A673 (cell line): ENCODE measurements around the gene NIT2. TPM values are rescaled to one million over a fixed set of nuclear protein-coding genes. Genes with fewer than 3 reads are reported as not detected.

Source experiments
- BruUV-seq: library from RNA; stranded (reverse); fragments of 400-500 nt; replicated peaks from 2 replicates; lab custom pipeline; 2021; lab: Mats Ljungman, UMichigan
- CTCF ChIA-PET: fragments of 300-600 bp; sonication (Branson Sonifier 250); formaldehyde crosslinking; loops from one replicate; lab custom pipeline; 2022; ENCODE audit warnings: antibody characterized with exemption; lab: Charles Lee
- POLR2A ChIA-PET: fragments of 300-600 bp; sonication (Branson Sonifier 250); formaldehyde crosslinking; loops from one replicate; lab custom pipeline; 2022; ENCODE audit warnings: antibody characterized with exemption; ENCODE audit not compliant: low non-redundant PET; lab: Charles Lee
- DNase-seq: peaks from one replicate; pipeline ENCODE4 v3.0.0-alpha.2; 2015; ENCODE audit warnings: low spot score
- H3K27ac ChIP-seq: fragments of 200-600 bp; sonication (generic); 2 replicates; pipeline ENCODE4 v1.5.1; 2016; ENCODE audit warnings: mixed run types, low read depth, mild to moderate bottlenecking, mixed read lengths, antibody characterized with exemption, low read length; ENCODE audit not compliant: poor library complexity, severe bottlenecking
- H3K27me3 ChIP-seq: fragments of 200-600 bp; sonication (generic); replicated peaks from 2 replicates; pipeline ENCODE4 v1.6.1; 2017; ENCODE audit warnings: mixed run types, low read depth, mild to moderate bottlenecking, mixed read lengths, antibody characterized with exemption, low read length; ENCODE audit not compliant: insufficient read depth, poor library complexity
- H3K36me3 ChIP-seq: fragments of 200-600 bp; sonication (generic); 2 replicates; pipeline ENCODE4 v1.6.1; 2016; ENCODE audit warnings: mixed run types, mild to moderate bottlenecking, mixed read lengths, antibody characterized with exemption, low read length; ENCODE audit not compliant: insufficient read depth, poor library complexity, severe bottlenecking
- H3K4me1 ChIP-seq: fragments of 200-600 bp; sonication (generic); 2 replicates; pipeline ENCODE4 v1.6.1; 2017; ENCODE audit warnings: mixed run types, mild to moderate bottlenecking, mixed read lengths, antibody characterized with exemption, low read length; ENCODE audit not compliant: insufficient read depth, poor library complexity, severe bottlenecking
- H3K4me3 ChIP-seq: fragments of 200-600 bp; sonication (generic); 2 replicates; pipeline ENCODE4 v1.5.1; 2016; ENCODE audit warnings: low read depth, mixed run types, mild to moderate bottlenecking, mixed read lengths, low read length; ENCODE audit not compliant: poor library complexity, severe bottlenecking
- H3K9me3 ChIP-seq: fragments of 200-600 bp; sonication (generic); 2 replicates; pipeline ENCODE4 v1.6.1; 2016; ENCODE audit warnings: mixed run types, low read depth, mild to moderate bottlenecking, mixed read lengths, antibody characterized with exemption, low read length; ENCODE audit not compliant: poor library complexity, severe bottlenecking
- EZH2 ChIP-seq: fragments of 200-600 bp; sonication (generic); IDR thresholded peaks from 2 replicates; pipeline ENCODE4 v1.6.1; 2017; ENCODE audit warnings: borderline replicate concordance, low read depth, mild to moderate bottlenecking, mixed read lengths, antibody characterized with exemption, low read length; ENCODE audit not compliant: poor library complexity, severe bottlenecking
- intact Hi-C: fragments of 100-400 bp; cut with micrococcal nuclease; formaldehyde crosslinking; loops from one replicate; pipeline ENCODE4 v1.10.0; 2022; ENCODE audit not compliant: unreplicated experiment
- total RNA-seq: library from RNA; stranded (reverse); gene quantifications from 2 replicates; pipeline ENCODE4 v1.2.3, GENCODE V29; 2021
- TF ChIP-seq, protein P1 (sequence below): fragments of 300-800, 200-600 bp; sonication (generic); conservative IDR thresholded peaks from 2 replicates; pipeline ENCODE4 v1.5.1; 2017; ENCODE audit warnings: low read depth, mild to moderate bottlenecking, antibody characterized with exemption, low read length, moderate library complexity, mixed read lengths

The NIT2 gene
- total RNA-seq, 1 experiment from 2014 or later: 57.0 TPM

DNA sequence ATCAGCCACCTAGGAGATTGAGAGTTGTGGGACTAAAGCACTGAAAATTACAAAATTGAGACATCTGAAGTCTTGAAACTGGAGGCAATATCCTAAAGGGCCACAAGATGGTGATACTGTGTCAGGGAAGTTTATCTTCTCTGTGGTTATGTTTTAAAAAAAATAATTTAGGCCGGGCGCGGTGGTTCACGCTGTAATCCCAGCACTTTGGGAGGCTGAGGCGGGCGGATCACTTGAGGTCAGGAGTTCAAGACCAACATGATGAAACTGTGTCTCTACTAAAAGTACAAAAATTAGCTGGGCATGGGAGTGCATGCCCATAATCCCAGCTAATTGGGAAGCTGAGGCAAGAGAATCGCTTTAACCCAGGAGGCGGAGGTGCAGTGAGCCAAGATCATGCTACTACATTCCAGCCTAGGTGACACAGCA is 17.9 kb upstream of the NIT2 start:
- H3K27ac ChIP-seq: no peak overlapping the region
- POLR2A ChIA-PET: interaction anchor here (0.5 kb wide), 1 partner anchor 1257 kb away, joined by 13 read pairs; the partner anchor contains the start of gene PCNP
- H3K4me1 ChIP-seq: peaks cover 3% of the 10 kb centered on the region
- no peak for TF ChIP-seq EZH2
- TF ChIP-seq, protein P1, sequence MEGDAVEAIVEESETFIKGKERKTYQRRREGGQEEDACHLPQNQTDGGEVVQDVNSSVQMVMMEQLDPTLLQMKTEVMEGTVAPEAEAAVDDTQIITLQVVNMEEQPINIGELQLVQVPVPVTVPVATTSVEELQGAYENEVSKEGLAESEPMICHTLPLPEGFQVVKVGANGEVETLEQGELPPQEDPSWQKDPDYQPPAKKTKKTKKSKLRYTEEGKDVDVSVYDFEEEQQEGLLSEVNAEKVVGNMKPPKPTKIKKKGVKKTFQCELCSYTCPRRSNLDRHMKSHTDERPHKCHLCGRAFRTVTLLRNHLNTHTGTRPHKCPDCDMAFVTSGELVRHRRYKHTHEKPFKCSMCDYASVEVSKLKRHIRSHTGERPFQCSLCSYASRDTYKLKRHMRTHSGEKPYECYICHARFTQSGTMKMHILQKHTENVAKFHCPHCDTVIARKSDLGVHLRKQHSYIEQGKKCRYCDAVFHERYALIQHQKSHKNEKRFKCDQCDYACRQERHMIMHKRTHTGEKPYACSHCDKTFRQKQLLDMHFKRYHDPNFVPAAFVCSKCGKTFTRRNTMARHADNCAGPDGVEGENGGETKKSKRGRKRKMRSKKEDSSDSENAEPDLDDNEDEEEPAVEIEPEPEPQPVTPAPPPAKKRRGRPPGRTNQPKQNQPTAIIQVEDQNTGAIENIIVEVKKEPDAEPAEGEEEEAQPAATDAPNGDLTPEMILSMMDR: peak; percentile 70
- no TSS peak for BruUV-seq
- no peaks in the 10 kb centered on the region for H3K36me3 ChIP-seq
- H3K27me3 ChIP-seq: no peaks in the 10 kb centered on the region
- intact Hi-C loops: loop anchor here (1.0 to 10.0 kb wide), 3 partner anchors 148 to 881 kb away; no protein-coding TSS in a partner anchor
- CTCF ChIA-PET: interaction anchor here (0.6 kb wide), 1 partner anchor 19 kb away, joined by 3 read pairs; no protein-coding TSS in a partner anchor
- no peak overlapping the region for H3K4me3 ChIP-seq
- DNase-seq: peak; percentile 77
- no peaks in the 10 kb centered on the region for H3K9me3 ChIP-seq

DNA sequence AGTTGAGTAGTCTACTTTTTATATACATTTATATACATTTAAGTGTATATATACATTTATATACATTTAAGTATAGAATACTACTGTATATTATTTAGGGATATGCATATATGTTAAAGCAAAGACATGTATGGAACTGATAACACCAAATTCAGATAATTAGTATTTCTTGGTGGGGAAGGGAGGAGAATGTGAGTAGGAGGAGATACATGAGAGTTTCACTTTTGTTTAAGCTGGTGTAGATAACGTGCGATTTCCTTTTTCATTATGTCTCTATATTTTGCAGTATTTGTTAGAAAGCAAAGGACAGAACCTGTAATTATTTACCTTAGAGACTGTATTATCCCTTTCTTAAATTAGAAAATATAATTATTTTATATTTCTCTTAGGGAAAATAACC is 16.6 kb upstream of the NIT2 start:
- no peaks in the 10 kb centered on the region for H3K36me3 ChIP-seq
- ChIA-PET CTCF (no interaction called here), POLR2A (no interaction called here)
- TF ChIP-seq, protein P1: no peak
- TF ChIP-seq EZH2: no peak
- no peaks in the 10 kb centered on the region for H3K4me1 ChIP-seq
- BruUV-seq: no TSS peak
- intact Hi-C loops: loop anchor here (5.0 to 10.0 kb wide), 2 partner anchors 147 to 879 kb away; no protein-coding TSS in a partner anchor
- no peak for DNase-seq
- H3K4me3 ChIP-seq: no peak overlapping the region
- H3K27ac ChIP-seq: no peak overlapping the region
- no peaks in the 10 kb centered on the region for H3K9me3 ChIP-seq
- H3K27me3 ChIP-seq: no peaks in the 10 kb centered on the region

DNA sequence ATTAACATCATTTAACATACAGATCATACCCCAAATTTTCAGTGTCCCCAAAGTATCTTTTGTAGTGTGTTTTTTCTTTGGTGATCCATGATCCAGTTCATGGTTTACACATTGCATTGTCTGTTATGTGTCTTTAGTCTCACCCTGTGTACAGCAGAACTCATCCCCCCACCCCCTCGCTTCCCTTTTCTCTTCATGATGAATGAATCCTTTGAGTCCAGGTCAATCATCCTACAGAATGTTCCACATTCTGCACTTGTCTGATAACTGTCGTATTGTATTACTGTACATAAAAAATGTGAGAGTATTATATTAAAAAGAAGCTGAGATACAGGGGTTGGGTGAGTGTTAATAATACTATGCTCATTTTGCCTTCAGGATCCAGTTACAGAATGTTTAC is 14.6 kb upstream of the NIT2 start:
- Histone ChIP-seq H3K36me3 (no peaks in the 10 kb centered on the region), H3K9me3 (no peaks in the 10 kb centered on the region), H3K27ac (no peak overlapping the region), H3K4me1 (no peaks in the 10 kb centered on the region), H3K4me3 (no peak overlapping the region), H3K27me3 (no peaks in the 10 kb centered on the region)
- DNase-seq: no peak
- no TSS peak for BruUV-seq
- intact Hi-C loops: loop anchor here (5.0 to 10.0 kb wide), 2 partner anchors 145 to 877 kb away; no protein-coding TSS in a partner anchor
- ChIA-PET POLR2A (no interaction called here), CTCF (no interaction called here)
- no peak for TF ChIP-seq EZH2
- TF ChIP-seq, protein P1: no peak
